ENCODE data around the gene RHO.

- TF ChIP-seq CTCF (conservative IDR thresholded peaks at IDR 0.05; ENCODE audit: low read length) (no peak), EZH2phosphoT487 (IDR thresholded peaks at IDR 0.05; ENCODE audit: borderline replicate concordance) (no peak)
Measured at GRCh38 chr3:129543156-129543790, 14.8 kb downstream of the RHO start, which contains the start of gene H1-8.
